Brain microvascular endothelial cell (primary cell): ENCODE results near the gene CIART.

ENCODE experiments used
- DNase-seq: peaks from one replicate; pipeline ENCODE4 v3.0.0-alpha.2; 2020
- H3K27ac ChIP-seq: fragments of 250-450 bp; sonication (Bioruptor Pico); 2 replicates; pipeline ENCODE4 v1.5.1; 2020; ENCODE audit warnings: mild to moderate bottlenecking, moderate library complexity
- H3K27me3 ChIP-seq: fragments of 250-450 bp; sonication (Bioruptor Pico); replicated peaks from 2 replicates; pipeline ENCODE4 v1.5.1; 2020; ENCODE audit warnings: mild to moderate bottlenecking
- H3K36me3 ChIP-seq: fragments of 250-450 bp; sonication (Bioruptor Pico); replicated peaks from 2 replicates; pipeline ENCODE4 v1.5.1; 2020; ENCODE audit warnings: mild to moderate bottlenecking
- H3K4me3 ChIP-seq: 2 replicates; pipeline ENCODE4 v1.5.1; 2011; ENCODE audit warnings: low read depth, mild to moderate bottlenecking, control low read depth, low read length, moderate library complexity
- in situ Hi-C: cut with HindIII; loops from 2 replicates; pipeline ENCODE4 v1.10.0; 2017; ENCODE audit warnings: low sequenced_read_pairs, low pct_ligation_motif_present
- TF ChIP-seq, protein P1 (sequence below): IDR thresholded peaks from 2 replicates; pipeline ENCODE4 v1.5.1; 2011; ENCODE audit warnings: low read depth, mild to moderate bottlenecking, moderate library complexity, low read length, control low read depth, inconsistent platforms; ENCODE audit errors: missing control alignments

The CIART gene

DNA sequence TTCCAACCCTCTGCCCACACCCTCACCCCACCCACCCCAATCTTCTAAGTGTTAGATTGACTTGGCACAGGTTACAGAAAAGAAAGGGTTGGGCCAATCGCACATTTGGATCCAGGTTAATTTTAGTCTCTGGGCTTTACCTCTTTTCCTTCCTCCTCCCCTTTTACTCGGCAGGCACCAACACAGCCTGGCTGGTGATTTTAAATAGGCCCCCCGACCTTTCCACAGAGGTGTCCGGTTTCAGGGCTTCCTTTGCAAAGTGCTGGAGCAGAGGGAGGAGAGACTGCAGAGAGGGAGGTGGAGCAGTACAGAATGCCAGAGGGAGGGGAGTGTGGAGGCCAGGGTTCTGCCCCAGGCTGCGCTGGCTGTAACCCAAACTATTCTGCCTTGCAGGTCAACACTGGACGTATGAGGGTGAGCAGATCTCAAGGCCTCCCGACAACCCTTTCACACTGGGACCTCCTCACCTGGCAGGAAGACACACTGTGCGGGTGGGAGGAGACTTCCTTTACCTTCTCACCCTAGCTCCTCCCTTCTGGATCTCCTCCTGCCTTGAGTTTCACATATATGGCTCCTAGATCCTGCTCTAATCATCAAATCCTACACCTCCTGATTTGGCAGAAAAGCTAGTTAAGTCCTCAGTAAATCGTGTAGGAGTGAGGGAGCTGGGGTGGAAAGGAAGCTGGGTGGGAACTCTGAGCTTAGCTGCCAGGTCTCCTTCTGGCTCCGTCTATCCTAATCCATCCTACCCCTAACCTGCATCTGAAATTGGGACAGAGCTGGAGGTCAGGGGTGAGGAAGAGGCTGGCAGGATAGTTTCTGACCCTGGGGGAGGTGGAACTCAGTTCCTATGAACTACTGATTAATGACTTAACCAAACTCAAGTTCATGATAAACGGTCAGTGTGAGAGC lies 22.3 kb upstream of the CIART start:
- H3K4me3 ChIP-seq: no peak overlapping the region

DNA sequence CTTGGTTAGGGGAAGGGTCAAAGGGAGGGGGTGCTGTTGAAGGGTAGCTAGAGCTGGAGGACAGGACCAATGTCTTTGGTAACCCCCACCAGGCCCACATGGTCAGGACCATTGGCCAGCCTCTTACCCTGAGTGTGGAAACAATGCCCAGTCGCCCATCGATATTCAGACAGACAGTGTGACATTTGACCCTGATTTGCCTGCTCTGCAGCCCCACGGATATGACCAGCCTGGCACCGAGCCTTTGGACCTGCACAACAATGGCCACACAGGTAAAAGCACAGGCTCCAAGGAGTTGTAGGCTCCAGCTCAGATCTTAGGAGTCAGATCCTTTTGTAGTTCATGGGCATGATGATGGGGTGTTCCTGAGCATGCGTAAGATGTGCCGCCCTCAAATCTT lies 21.0 kb upstream of the CIART start:
- in situ Hi-C loops: no loop called here
- Histone ChIP-seq H3K4me3 (no peak overlapping the region), H3K27me3 (no peaks in the 10 kb centered on the region), H3K36me3 (peaks cover 14% of the 10 kb centered on the region), H3K27ac (no peak overlapping the region)
- TF ChIP-seq, protein P1, sequence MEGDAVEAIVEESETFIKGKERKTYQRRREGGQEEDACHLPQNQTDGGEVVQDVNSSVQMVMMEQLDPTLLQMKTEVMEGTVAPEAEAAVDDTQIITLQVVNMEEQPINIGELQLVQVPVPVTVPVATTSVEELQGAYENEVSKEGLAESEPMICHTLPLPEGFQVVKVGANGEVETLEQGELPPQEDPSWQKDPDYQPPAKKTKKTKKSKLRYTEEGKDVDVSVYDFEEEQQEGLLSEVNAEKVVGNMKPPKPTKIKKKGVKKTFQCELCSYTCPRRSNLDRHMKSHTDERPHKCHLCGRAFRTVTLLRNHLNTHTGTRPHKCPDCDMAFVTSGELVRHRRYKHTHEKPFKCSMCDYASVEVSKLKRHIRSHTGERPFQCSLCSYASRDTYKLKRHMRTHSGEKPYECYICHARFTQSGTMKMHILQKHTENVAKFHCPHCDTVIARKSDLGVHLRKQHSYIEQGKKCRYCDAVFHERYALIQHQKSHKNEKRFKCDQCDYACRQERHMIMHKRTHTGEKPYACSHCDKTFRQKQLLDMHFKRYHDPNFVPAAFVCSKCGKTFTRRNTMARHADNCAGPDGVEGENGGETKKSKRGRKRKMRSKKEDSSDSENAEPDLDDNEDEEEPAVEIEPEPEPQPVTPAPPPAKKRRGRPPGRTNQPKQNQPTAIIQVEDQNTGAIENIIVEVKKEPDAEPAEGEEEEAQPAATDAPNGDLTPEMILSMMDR: no peak
- no peak for DNase-seq

More for the DNA sequence above, 22.3 kb upstream of the CIART start:
- TF ChIP-seq, protein P1: no peak
- Histone ChIP-seq H3K27me3 (no peaks in the 10 kb centered on the region), H3K27ac (no peak overlapping the region), H3K36me3 (peaks cover 6% of the 10 kb centered on the region)
- no peak for DNase-seq
- in situ Hi-C loops: no loop called here

DNA sequence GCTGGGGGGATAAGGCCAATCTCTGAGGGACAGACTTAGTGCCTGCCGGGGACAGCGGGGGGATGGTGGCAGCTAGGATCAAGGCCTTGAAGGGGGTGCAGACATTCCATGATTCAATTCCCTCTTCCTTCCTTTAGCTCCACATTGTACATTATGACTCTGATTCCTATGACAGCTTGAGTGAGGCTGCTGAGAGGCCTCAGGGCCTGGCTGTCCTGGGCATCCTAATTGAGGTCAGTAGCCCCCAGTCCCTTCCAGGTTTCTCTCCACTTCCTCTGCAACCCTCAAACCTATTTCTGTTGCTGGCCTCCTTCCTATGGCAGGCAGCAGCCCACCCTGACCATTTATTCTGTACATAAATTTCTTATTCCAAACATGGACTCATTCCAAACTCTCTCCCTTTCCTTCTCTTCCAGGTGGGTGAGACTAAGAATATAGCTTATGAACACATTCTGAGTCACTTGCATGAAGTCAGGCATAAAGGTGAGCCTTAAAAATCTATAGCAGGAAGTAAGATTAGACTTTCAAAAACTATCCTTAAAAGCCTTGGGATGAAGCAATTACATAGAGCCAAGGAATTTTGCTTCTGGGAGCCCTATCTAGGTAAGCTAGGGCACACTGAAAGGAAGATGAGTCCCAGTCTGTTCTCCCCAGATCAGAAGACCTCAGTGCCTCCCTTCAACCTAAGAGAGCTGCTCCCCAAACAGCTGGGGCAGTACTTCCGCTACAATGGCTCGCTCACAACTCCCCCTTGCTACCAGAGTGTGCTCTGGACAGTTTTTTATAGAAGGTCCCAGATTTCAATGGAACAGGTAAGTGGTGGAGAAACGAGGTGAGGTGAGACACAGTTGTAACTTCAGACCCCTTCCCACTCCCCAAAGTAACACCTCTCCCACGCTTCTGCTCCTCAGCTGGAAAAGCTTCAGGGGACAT lies 19.7 kb upstream of the CIART start:
- H3K27me3 ChIP-seq: no peaks in the 10 kb centered on the region
- no peak for DNase-seq
- peaks cover 20% of the 10 kb centered on the region for H3K36me3 ChIP-seq
- no peak overlapping the region for H3K27ac ChIP-seq
- in situ Hi-C loops: no loop called here
- H3K4me3 ChIP-seq: no peak overlapping the region
- TF ChIP-seq, protein P1: no peak

DNA sequence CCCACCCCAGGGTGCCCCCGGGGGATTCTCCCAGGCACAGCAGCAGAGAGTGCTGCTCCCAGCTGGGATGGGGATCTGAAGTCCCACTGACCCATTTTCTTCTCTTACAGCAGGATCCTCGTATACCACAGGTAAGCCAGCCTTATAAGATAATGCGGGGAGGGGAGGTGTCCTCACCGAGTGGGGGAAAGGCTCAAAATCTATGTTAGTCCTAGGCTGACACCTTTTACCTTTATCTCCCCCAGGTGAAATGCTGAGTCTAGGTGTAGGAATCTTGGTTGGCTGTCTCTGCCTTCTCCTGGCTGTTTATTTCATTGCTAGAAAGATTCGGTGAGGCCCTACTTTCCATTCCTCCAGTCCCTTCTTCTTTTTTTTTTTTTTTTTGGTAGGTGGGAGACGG lies 18.8 kb upstream of the CIART start:
- Histone ChIP-seq H3K36me3 (peaks cover 20% of the 10 kb centered on the region), H3K27me3 (no peaks in the 10 kb centered on the region), H3K27ac (no peak overlapping the region), H3K4me3 (no peak overlapping the region)
- in situ Hi-C loops: no loop called here
- TF ChIP-seq, protein P1: no peak
- DNase-seq: no peak

DNA sequence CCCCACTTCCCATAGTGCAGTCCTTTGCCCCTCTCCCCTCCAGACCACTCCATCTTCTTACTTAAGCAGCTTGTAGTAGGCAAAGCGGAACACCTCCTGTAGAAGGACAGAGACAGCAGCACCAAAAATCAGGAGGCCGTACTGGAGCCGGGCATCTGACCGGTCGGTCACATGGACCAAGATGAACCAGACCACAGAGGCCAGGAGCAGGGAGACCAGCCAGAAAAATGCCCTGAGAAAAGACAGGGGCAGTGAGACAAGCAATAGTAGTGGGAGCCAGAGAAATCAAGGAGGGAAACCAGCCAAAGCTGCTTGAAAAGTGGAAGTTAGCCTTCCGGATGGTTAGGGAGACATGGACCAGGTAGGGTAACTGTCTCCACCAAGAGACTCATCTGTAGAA lies 14.5 kb upstream of the CIART start:
- Histone ChIP-seq H3K4me3 (peak overlapping the region; percentile 89), H3K27ac (peak overlapping the region; percentile 77), H3K36me3 (peaks cover 20% of the 10 kb centered on the region), H3K27me3 (no peaks in the 10 kb centered on the region)
- TF ChIP-seq, protein P1: no peak
- in situ Hi-C loops: no loop called here
- DNase-seq: no peak
